Measurements from ENCODE around the gene ACAP3.

DNA sequence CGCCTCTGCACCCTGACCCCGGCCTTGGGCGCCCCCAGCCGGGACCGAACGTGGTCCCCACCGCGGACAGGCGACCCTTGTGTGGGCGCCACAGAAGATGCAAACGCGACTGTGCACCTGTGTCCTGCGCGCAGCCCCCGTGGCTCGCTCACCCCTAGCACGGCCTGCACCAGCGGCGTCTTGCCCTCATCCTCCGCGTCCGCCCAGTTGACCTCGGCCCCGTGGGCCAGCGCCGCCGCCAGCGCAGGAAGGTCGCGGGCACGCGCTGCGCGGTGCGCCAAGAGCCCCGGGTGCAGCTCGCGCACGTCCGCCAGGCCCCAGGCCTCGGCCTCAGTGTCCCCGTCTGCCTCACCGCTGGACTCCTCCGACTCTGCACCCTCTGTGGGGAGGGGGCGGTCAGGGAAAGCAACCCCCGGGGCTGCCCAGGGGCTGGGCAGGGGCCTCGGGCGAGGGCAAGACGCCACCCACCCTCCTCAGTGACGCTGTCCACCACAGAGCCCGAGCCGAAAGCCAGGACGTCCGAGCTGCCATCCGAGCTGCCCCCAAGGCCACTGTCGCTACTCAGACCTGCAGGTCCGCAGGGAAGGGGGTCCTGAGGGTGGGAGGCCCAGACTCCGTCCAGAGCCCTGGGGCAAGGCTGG, 13.4 kb downstream of the ACAP3 start:
- TF ChIP-seq, protein P1, sequence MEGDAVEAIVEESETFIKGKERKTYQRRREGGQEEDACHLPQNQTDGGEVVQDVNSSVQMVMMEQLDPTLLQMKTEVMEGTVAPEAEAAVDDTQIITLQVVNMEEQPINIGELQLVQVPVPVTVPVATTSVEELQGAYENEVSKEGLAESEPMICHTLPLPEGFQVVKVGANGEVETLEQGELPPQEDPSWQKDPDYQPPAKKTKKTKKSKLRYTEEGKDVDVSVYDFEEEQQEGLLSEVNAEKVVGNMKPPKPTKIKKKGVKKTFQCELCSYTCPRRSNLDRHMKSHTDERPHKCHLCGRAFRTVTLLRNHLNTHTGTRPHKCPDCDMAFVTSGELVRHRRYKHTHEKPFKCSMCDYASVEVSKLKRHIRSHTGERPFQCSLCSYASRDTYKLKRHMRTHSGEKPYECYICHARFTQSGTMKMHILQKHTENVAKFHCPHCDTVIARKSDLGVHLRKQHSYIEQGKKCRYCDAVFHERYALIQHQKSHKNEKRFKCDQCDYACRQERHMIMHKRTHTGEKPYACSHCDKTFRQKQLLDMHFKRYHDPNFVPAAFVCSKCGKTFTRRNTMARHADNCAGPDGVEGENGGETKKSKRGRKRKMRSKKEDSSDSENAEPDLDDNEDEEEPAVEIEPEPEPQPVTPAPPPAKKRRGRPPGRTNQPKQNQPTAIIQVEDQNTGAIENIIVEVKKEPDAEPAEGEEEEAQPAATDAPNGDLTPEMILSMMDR (IDR thresholded peaks at IDR 0.05), result no peak
- TF ChIP-seq POLR2AphosphoS5 (IDR thresholded peaks at IDR 0.05; ENCODE audit: low read depth, low read length) (no peak), TCF7L2 (IDR thresholded peaks at IDR 0.05; ENCODE audit: low read depth, low read length) (no peak)

All from Panc1 (cell line).